NCI-H510A (cell line): ENCODE data around the gene PARP14.
"Not testable (repeated sequence)": the region's sequence is repeated elsewhere in the genome, so short reads cannot be mapped to it uniquely, and the experiment has no call there.

Experiments
- DNase-seq: peaks from one replicate; lab custom pipeline; 2025; lab: John Stamatoyannopoulos, UW

Gene PARP14

DNA sequence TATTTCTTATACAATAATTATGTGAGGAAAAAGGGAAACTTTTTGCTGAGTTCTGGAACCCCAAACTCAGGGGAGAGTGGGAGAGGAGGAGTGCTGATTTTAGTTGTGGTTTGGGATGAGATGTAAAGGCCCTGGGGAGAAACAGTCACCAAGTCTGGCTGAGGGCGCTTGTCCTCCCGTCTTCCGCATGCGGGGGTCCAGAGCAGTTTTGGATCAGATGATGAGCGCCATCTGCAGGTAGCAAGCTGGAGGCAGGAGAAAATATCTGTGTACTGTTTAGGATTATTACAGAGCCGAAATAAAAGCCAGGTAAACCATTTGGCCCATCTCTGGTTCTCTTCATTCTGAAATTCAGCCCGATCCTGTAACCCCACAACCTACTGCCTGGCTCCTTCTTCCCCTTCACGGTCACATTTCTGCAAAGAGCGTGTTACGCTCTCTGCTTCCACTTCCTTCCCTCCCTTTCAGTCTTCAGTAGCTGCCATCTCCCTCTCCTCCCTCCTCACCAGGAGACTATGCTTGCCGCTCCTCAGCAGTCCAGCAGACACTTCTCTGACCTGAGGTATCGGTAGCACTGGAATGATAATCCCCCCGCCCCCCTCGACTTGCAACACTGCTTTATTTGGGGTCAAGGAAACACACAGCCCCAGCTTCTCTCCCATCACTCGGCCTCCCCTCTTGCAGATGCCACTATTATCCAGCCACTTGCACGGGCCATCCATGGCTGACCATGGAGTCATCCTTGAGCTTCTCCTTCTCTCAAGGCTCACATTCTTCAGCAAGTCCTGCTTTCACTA, 1.4 kb upstream of the PARP14 start:
- DNase-seq: peak; percentile 18

GRCh38 chr3:122679882-122680474, 661 bp upstream of the PARP14 start:
- DNase-seq: no peak

DNA sequence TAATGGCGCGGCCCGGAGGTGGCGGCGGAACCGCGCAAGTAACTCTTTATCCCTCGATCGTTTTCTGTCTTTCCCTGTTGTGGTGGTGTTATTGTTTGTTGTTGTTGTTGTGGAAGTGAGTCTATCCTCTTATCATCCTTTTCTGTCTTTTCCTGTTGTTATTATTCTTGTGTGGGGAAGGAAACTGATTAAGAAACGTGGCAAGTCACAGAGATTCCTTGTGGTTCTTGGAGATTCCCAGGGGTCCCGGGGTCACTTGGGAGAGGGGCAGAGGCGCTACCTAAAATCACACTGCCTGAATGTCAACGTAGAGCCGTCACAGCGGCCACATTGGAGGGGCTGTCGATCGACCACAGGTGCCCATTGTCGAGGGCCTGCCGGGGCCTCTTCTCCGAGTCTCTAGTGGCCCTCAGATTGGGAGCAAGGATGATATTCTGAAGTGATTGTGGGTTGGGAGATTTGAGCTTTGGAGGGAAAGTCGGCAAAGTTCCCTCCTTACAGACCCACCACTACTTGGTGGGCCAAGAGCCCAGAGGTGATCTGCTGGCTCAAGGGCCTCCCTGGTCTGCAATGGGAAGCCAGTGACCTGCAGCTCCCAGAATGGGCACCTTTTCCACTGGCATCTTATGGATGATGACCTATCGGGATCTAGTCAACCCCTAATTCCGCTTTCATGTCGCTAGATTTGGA, 790 bp downstream of the PARP14 start:
- DNase-seq: no peak

GRCh38 chr3:122681974-122682409, 1.4 kb downstream of the PARP14 start:
- DNase-seq: no peak

DNA sequence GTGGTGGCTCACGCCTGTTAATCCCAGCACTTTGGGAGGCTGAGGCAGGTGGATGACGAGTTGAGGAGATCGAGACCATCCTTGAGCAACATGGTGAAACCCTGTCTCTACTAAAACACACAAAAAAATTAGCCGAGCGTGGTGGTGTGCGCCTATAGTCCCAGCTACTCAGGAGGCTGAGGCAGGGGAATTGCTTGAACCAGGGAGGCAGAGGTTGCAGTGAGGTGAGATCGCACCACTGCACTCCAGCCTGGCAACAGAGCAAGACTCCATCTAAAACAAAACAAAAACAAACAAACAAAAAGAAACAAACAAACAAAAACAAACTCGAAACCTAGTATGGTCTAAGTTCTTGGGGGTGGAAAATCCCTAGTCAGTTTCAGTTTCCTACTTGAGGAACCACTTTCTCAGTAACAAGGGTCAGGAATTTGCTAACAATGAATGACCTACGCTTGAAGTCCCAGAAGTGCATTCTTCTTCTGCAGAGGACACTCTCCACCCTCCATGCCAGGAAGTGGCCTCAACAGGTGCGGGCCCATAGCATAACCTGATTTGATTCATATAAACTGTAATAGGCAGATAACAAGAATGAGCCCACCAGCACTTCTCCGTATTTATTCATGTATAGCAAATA, 2.3 kb downstream of the PARP14 start:
- DNase-seq: not testable (repeated sequence)

DNA sequence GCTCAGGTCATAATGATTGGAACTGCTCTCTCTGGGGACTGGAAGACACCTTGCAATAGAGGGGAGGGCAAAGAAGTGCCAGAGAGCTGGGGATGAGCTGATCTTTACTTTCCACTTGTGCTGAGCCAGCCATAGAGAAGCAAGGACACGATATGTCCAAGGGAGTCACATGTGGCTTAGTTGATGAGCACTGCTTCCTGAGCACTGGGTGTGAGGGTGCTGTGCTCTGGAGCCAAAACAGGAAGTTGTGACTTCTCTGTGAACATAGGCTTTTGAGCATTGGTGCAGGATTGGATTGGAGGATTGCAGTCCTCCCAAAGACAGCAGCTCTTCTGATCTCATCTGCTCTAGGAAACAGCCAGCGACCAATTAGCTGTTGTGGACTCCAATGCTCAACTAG, 6.7 kb downstream of the PARP14 start:
- no peak for DNase-seq

GRCh38 chr3:122688996-122689395, 8.4 kb downstream of the PARP14 start:
- no peak for DNase-seq

DNA sequence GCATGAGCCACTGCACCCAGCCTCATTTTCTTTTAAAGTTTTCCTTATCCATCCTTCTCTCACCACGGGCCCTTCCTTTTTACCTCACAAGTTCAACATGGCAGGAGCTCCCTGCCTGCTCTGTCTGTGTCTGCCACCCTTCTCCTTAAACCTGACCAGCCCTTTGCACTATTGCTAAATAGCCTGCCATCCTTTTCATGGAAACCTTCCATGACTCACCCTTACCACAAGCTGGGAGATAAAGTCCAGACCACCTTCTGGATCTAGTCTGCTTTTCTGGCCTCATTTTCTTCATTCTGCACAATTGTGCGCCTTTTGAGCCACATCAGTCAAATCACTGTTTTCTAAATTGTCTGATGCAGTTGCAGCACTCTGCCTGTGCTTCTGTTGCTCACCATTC, 8.9 kb downstream of the PARP14 start:
- no peak for DNase-seq

GRCh38 chr3:122690096-122690495, 9.5 kb downstream of the PARP14 start:
- DNase-seq: no peak

- no peak for DNase-seq
These were observed 10.6 kb downstream of the PARP14 start for GRCh38 chr3:122691195-122691594.

- no peak for DNase-seq
These were observed 12.0 kb downstream of the PARP14 start for GRCh38 chr3:122692674-122693073.

DNA sequence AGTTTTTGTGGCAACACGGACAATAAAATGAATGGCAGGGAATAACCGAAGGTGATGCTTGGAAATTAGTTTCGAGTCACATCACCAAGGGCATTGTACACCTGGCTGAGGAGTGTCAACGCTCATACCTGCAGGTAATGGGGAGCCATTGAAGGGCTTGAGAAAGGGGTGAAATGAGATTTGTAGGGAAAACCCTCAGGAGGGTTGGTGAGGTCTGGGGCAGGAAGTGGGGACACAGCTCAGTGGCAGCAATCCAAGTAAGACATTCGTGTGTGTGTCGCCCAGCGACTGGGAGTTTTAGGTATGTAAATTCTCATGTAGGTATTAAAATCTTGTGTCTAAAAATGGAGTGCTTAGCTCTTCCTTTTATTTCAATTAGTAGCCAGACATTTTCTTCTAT, 14.3 kb downstream of the PARP14 start:
- no peak for DNase-seq

DNA sequence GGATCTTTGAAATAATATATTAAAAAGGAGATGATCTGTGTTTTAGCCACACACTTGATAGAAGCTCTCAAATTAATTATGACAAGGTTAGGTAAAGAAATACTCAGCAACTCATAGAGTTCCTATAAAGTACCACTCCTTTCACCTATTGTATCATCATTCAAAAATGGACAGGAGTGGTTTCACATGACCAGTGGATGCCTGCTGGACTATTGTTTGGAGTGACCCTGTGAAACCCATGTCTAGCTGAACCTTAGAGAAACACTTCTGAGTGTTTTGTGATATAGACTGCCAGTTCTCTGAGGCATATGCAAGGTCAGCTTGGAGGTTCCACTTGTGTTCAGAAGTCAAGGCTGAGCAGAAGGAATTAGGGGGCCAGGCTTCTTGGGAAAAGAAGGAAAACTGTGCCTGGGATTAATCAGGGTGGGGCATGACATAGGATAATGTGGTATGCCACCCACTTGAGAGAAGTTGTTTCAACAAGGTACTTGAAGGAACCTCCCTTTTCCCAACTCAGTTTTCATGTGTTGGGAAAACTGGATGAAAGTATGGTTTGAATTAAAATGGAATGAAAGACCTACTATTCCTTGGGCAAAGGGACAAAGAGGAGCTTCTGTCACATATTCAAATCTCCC, 15.4 kb downstream of the PARP14 start:
- DNase-seq: no peak

DNA sequence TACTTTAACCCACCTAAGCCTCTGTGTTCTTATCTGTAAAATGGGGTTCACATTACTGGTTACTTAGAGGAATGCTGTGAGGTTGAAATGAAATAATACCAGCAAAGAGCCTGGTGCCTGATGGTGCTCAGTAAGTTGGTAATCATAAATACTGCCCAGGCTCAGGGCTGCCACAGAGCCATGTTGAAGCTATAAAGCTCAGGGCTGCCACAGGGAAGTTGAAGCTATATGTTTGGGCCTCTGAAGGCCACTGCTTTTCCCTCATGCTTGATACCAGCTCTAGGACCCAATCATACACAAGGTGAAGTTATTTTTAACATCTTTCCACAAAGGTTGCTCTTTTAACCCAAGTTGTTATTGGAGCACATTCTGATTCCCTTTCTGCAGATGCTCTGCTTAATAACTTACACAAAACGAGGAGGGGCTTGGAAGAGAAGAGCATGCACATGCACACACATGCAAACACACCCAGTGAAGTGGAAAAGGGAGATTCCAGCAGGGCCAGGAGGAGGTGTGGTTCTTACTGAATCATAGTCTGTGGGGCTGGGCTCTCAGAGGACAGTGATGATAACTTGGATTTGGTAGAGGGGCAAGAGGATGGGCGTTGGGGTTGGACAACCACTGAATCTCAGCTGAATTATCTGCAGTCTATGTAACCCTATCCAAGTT, 17.4 kb downstream of the PARP14 start:
- DNase-seq: no peak

- no peak for DNase-seq
These were observed 19.6 kb downstream of the PARP14 start for GRCh38 chr3:122700193-122700592.

DNA sequence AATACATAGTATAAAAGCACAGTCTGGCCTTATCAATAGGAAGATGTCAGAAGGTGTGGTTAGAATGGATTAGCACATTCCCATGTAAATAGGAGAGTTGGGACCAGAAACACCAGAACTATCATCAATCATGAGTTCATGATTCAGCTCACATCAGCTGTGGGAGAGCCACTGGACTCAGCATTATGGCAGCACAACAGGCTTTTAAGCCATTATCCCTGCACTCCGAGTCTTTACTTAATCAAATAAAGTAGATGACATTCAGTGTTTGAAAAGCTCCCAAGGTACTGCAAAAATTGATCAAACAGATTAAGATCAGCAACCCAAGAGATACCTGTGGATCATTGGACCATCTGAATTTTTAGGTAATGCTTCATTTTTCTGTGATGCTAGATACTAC, 24.7 kb downstream of the PARP14 start:
- no peak for DNase-seq

GRCh38 chr3:122710616-122711251, 30.1 kb downstream of the PARP14 start:
- not testable (repeated sequence) for DNase-seq

DNA sequence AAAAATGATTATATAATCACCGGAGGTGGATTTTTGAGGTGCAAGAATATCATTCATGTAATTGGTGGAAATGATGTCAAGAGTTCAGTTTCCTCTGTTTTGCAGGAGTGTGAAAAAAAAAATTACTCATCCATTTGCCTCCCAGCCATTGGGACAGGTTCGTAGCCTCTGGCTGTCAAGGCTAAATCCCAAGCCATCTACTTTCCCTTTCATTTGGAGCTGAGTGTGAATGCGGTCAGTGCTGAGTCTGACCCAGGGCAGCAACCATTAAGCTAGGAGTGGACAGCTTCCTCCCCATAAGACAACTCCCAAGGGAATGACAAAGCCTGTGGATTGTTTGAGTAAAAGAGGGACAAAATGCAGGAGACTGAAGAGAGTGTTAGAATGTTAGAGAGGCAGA, 33.6 kb downstream of the PARP14 start:
- no peak for DNase-seq

DNA sequence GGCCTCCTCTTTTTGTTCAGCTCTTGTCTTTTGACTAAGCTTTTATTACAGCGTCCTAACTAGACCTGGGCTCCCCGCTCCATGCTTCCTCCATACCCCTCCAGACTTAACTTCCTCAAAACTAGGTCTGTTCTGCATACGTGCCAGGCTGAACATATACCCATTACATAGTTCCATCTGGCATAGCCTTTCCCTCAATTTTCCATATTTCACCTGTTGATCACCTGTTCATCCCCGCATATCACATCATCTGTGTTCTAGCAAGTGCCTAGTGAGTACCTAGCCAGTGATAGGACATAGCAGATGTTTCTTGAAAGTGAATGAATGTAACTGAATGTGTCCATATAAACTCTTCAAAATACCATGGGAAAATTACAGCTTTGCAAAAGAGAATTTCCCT, 36.0 kb downstream of the PARP14 start:
- DNase-seq: no peak

DNA sequence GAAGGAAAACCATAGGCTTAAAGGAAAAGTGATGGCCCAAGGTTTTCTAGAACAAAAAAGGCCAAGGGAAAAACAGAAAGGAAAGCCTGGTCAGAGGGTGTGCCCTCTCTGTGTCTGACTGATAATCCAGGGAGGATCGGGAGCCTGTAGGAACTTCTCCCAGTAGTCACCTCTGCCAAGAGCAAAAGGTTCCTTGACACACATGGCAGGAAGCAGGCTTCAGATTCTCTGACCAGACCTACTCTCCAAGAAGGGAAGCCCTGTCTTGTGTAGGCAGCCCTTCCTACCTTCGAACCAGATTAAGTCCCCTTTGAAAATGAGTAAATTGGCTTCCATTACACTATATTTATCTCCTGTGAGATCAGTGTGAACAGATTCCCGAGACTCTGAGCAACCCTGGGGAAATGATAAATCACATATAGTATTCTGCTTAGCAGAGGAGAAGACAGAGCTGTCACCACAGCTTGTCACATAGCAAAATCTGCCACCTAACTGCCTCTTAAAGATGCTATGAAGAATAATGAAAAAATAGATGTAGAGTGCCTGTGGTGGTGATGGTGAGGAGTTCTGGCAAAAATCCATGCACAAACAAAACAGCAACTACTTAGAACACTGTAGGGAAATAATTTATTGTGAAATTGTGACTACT, 38.8 kb downstream of the PARP14 start:
- no peak for DNase-seq

DNA sequence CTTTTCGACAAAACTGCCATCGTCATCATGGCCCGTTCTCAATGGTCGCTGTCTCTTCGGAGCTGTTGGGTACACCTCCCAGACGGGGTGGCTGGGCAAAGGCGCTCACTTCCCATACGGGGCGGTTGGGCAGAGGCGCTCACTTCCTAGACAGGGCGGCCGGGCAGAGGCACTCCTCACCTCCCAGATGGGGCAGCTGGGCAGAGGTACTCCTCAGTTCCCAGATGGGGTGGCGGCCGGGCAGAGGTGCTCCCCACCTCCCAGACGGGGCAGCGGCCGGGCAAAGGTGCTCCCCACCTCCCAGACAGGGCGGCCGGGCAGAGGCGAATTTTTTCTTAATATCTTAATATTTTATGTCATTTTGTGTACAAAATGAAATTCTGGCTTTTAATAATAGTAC, 44.5 kb downstream of the PARP14 start:
- DNase-seq: no peak
